PC-3 (cell line): Measurements from ENCODE around the gene POR.

Source experiments
- EZH2 ChIP-seq: fragments of 300-600 bp; sonication (generic); IDR thresholded peaks from one replicate; pipeline ENCODE4 v1.6.1; 2017; ENCODE audit warnings: antibody characterized with exemption, mild to moderate bottlenecking, low read length; ENCODE audit not compliant: unreplicated experiment
- TF ChIP-seq, protein P1 (sequence below): fragments of 300-600 bp; sonication (generic); conservative IDR thresholded peaks from 2 replicates; pipeline ENCODE4 v1.5.1; 2017; ENCODE audit warnings: antibody characterized with exemption, low read depth, mild to moderate bottlenecking, low read length

GRCh38 chr7:75948179-75948578 is 33.2 kb downstream of the POR start:
- no peak for TF ChIP-seq EZH2
- TF ChIP-seq, protein P1, sequence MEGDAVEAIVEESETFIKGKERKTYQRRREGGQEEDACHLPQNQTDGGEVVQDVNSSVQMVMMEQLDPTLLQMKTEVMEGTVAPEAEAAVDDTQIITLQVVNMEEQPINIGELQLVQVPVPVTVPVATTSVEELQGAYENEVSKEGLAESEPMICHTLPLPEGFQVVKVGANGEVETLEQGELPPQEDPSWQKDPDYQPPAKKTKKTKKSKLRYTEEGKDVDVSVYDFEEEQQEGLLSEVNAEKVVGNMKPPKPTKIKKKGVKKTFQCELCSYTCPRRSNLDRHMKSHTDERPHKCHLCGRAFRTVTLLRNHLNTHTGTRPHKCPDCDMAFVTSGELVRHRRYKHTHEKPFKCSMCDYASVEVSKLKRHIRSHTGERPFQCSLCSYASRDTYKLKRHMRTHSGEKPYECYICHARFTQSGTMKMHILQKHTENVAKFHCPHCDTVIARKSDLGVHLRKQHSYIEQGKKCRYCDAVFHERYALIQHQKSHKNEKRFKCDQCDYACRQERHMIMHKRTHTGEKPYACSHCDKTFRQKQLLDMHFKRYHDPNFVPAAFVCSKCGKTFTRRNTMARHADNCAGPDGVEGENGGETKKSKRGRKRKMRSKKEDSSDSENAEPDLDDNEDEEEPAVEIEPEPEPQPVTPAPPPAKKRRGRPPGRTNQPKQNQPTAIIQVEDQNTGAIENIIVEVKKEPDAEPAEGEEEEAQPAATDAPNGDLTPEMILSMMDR: no peak
